ENCODE results near the gene KCNJ6. TPM values are rescaled to one million over a fixed set of nuclear protein-coding genes. Genes with fewer than 3 reads are reported as not detected.

Gene KCNJ6
- total RNA-seq, 1 donor = 0.36 TPM

DNA sequence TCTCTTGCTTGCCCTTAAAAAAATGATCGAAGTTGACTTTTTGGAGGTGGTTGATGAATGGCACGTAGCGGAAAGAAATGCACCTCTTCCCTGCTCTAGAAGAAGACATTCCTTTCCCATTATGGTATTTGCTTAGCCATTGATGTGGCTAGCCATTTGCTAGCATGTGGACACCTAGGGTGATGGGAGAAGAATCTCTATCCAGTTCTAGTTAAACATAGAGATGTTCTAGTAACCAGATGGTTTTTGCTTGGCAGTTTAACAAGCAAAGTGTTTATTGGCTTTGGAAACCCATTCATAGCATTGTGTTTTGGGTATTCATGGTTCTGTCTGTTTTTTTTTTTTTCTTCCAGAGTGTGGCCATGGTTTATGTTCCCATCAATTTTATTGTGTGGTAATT, 78.9 kb downstream of the KCNJ6 start:
- no peak for DNase-seq (ENCODE audit: insufficient read length, low spot score, missing footprints)
- no peaks in the 10 kb centered on the region for H3K4me1 ChIP-seq (ENCODE audit: insufficient read depth, low read length)
- H4K20me1 ChIP-seq (ENCODE audit: insufficient read depth, low read length) = no peaks in the 10 kb centered on the region

DNA sequence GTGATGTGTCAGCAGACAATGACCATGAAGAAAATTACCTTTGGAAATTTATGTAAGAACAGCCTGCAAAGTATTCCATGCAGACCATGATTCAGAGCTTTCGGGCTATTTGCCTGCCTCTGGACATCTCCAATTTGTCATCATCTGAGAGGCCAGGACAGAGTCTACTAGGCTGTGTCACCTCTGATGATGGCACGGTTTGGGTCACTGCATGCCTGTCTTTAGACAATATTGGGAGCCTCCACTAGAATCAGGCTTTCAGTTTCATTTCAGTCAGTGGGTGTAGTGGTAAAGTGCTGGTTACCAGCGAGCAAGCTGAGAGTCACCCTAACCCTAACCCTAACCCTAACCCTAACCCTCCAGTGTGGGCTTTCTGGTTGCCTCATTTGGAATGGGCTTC, 80.8 kb downstream of the KCNJ6 start:
- H3K27me3 ChIP-seq (ENCODE audit: insufficient read depth, low read length) = peaks cover 7% of the 10 kb centered on the region
- H3K79me2 ChIP-seq (ENCODE audit: insufficient read depth, low read length) = no peaks in the 10 kb centered on the region
- H2AFZ ChIP-seq (ENCODE audit: low read length) = no peak overlapping the region
- H3K4me2 ChIP-seq (ENCODE audit: insufficient read depth, low read length) = no peak overlapping the region
- TF ChIP-seq, protein P1, sequence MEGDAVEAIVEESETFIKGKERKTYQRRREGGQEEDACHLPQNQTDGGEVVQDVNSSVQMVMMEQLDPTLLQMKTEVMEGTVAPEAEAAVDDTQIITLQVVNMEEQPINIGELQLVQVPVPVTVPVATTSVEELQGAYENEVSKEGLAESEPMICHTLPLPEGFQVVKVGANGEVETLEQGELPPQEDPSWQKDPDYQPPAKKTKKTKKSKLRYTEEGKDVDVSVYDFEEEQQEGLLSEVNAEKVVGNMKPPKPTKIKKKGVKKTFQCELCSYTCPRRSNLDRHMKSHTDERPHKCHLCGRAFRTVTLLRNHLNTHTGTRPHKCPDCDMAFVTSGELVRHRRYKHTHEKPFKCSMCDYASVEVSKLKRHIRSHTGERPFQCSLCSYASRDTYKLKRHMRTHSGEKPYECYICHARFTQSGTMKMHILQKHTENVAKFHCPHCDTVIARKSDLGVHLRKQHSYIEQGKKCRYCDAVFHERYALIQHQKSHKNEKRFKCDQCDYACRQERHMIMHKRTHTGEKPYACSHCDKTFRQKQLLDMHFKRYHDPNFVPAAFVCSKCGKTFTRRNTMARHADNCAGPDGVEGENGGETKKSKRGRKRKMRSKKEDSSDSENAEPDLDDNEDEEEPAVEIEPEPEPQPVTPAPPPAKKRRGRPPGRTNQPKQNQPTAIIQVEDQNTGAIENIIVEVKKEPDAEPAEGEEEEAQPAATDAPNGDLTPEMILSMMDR (IDR thresholded peaks at IDR 0.05; ENCODE audit: extremely low read depth, low read depth, low read length) = no peak
- DNase-seq (ENCODE audit: insufficient read length, low spot score, missing footprints) = no peak
- no peak overlapping the region for H3K4me3 ChIP-seq (ENCODE audit: insufficient read depth, low read length)
- H3K4me1 ChIP-seq (ENCODE audit: insufficient read depth, low read length) = no peaks in the 10 kb centered on the region
- no peaks in the 10 kb centered on the region for H4K20me1 ChIP-seq (ENCODE audit: insufficient read depth, low read length)
- no peaks in the 10 kb centered on the region for H3K36me3 ChIP-seq (ENCODE audit: insufficient read depth, low read length)
- H3K27ac ChIP-seq (ENCODE audit: low read depth, low read length) = no peak overlapping the region
- H3K9me3 ChIP-seq (ENCODE audit: low read depth, low read length) = no peaks in the 10 kb centered on the region

More for the DNA sequence above, 78.9 kb downstream of the KCNJ6 start:
- H2AFZ ChIP-seq (ENCODE audit: low read length) = no peak overlapping the region
- H3K4me2 ChIP-seq (ENCODE audit: insufficient read depth, low read length) = no peak overlapping the region
- no peaks in the 10 kb centered on the region for H3K36me3 ChIP-seq (ENCODE audit: insufficient read depth, low read length)
- no peak overlapping the region for H3K4me3 ChIP-seq (ENCODE audit: insufficient read depth, low read length)
- no peak overlapping the region for H3K27ac ChIP-seq (ENCODE audit: low read depth, low read length)
- no peaks in the 10 kb centered on the region for H3K79me2 ChIP-seq (ENCODE audit: insufficient read depth, low read length)
- H3K27me3 ChIP-seq (ENCODE audit: insufficient read depth, low read length) = peaks cover 7% of the 10 kb centered on the region
- no peaks in the 10 kb centered on the region for H3K9me3 ChIP-seq (ENCODE audit: low read depth, low read length)
- TF ChIP-seq, protein P1 (IDR thresholded peaks at IDR 0.05; ENCODE audit: extremely low read depth, low read depth, low read length) = no peak

DNA sequence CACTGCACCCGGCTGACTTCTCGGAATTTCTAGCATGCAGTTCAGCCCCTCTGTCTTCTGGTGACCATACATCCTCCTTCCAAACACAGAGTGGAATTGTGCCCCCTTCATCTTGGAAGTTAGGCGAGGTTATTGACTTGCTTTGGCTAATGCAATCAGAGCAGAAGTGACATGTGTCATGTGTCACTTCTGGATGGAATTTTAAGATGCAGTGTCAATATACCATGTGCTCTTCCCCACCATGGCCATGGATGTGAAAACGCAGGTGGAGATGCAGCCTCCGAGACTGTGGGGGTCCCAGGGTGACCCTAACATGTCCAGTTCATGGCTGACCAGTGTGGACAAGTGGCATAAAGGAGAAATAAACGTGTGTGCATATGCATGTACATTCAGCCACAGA, 83.0 kb downstream of the KCNJ6 start:
- Histone ChIP-seq H3K9me3 (ENCODE audit: low read depth, low read length) (no peaks in the 10 kb centered on the region), H3K79me2 (ENCODE audit: insufficient read depth, low read length) (no peaks in the 10 kb centered on the region), H2AFZ (ENCODE audit: low read length) (no peak overlapping the region), H3K27me3 (ENCODE audit: insufficient read depth, low read length) (peaks cover 7% of the 10 kb centered on the region), H3K4me3 (ENCODE audit: insufficient read depth, low read length) (no peak overlapping the region), H3K27ac (ENCODE audit: low read depth, low read length) (no peak overlapping the region), H4K20me1 (ENCODE audit: insufficient read depth, low read length) (no peaks in the 10 kb centered on the region), H3K36me3 (ENCODE audit: insufficient read depth, low read length) (no peaks in the 10 kb centered on the region), H3K4me1 (ENCODE audit: insufficient read depth, low read length) (peaks cover 8% of the 10 kb centered on the region), H3K4me2 (ENCODE audit: insufficient read depth, low read length) (no peak overlapping the region)
- TF ChIP-seq, protein P1 (IDR thresholded peaks at IDR 0.05; ENCODE audit: extremely low read depth, low read depth, low read length) = no peak
- DNase-seq (ENCODE audit: insufficient read length, low spot score, missing footprints) = no peak

DNA sequence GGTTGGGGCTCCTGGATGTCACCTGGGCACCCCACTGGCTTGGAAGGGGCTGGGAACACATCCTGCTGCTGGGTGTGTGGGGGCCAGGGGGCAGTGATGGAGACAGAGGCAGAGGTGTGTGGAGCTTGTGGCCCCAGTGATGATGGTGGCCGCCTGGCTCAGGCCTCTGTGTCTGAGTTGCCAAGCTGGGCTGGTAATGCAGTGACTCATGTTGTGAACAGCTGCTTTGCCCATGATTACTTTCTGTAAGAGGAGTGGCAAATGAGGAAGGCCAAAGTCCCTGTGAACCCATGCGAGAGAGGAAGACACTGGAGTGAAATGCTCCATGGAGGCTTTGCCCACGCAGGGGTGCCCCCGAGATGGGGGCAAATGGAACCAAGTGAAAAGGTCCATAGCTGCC, 86.8 kb downstream of the KCNJ6 start:
- TF ChIP-seq, protein P1 (IDR thresholded peaks at IDR 0.05; ENCODE audit: extremely low read depth, low read depth, low read length) = no peak
- Histone ChIP-seq H3K79me2 (ENCODE audit: insufficient read depth, low read length) (no peaks in the 10 kb centered on the region), H3K4me1 (ENCODE audit: insufficient read depth, low read length) (peaks cover 8% of the 10 kb centered on the region), H3K9me3 (ENCODE audit: low read depth, low read length) (no peaks in the 10 kb centered on the region), H3K4me3 (ENCODE audit: insufficient read depth, low read length) (no peak overlapping the region), H4K20me1 (ENCODE audit: insufficient read depth, low read length) (no peaks in the 10 kb centered on the region), H3K36me3 (ENCODE audit: insufficient read depth, low read length) (no peaks in the 10 kb centered on the region), H3K27me3 (ENCODE audit: insufficient read depth, low read length) (peaks cover 2% of the 10 kb centered on the region), H3K4me2 (ENCODE audit: insufficient read depth, low read length) (no peak overlapping the region), H3K27ac (ENCODE audit: low read depth, low read length) (no peak overlapping the region), H2AFZ (ENCODE audit: low read length) (peak overlapping the region; percentile 69)
- DNase-seq (ENCODE audit: insufficient read length, low spot score, missing footprints) = peak; percentile 87
